ENCODE measurements around the gene E4F1. TPM values are rescaled to one million over a fixed set of nuclear protein-coding genes. Genes with fewer than 3 reads are reported as not detected.

Gene E4F1
- total RNA-seq, 1 donor from 2014 or later: 28.6 TPM

DNA sequence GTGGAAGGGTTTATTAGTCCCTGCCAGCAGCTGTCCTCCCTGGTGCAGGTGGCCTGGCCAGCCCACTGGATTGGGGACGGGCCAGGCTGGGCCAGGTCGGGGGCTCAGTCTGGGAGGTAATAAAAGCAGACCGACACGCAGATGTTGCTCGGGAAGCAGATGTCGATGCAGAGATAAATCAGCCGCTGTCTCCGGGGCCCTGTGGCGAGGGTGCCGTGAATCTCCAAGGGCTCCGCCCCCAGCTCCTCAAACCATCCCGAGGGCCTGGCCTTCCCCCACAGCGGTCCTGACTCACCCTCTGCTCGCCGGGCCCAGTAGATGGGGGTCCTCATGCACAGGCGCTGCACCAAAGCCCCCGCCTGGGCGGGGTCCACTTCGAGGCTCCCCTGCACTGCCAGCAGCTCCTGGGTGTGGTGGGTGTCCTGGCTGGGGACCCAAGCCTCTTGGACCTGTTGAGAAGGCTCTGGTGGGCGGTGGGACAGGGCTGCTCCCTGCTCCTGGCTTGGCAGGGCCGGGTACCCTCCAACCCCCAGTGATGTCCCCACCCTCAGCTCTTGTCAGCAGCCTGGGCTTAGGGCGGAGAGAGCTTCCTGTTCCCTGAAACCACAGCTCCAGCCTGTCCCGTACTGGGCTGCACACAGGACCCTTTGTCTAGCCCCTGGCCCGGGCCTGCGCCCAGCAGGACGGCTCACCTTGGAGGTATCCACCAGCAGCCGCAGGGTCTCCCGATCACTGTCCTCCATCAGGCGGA is 14.0 kb upstream of the E4F1 start:
- no peak for DNase-seq (ENCODE audit: low read depth)
- no peak overlapping the region for H3K4me3 ChIP-seq (ENCODE audit: low read depth, low read length)

DNA sequence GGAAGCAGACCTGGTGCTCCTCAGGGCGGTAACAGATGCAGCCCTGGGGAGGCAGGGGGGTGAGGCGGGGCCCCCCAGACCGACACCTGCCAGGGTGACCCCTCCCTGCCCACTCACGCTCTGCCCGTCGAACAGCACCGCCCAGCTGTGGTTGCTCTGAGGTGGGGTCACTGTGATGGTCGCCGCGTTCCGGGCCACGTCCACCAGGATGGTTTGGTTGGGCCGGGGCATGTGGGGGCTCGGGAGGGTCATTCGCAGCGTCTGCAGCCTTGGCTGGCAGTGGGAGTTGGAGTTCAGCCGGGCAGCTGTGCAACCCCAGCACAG is 13.4 kb upstream of the E4F1 start:
- Histone ChIP-seq H3K36me3 (ENCODE audit: control insufficient read depth, insufficient read depth, low read length) (peaks cover 5% of the 10 kb centered on the region), H3K27me3 (ENCODE audit: control insufficient read depth, insufficient read depth, low read length) (no peaks in the 10 kb centered on the region), H3K4me3 (ENCODE audit: low read depth, low read length) (no peak overlapping the region)
- no peak for TF ChIP-seq CTCF (IDR thresholded peaks at IDR 0.05; ENCODE audit: insufficient read depth, low read length, poor library complexity, severe bottlenecking)
- no peak for DNase-seq (ENCODE audit: low read depth)

More for the DNA sequence above, 14.0 kb upstream of the E4F1 start:
- Histone ChIP-seq H3K36me3 (ENCODE audit: control insufficient read depth, insufficient read depth, low read length) (peaks cover 5% of the 10 kb centered on the region), H3K27me3 (ENCODE audit: control insufficient read depth, insufficient read depth, low read length) (no peaks in the 10 kb centered on the region)
- no peak for TF ChIP-seq CTCF (IDR thresholded peaks at IDR 0.05; ENCODE audit: insufficient read depth, low read length, poor library complexity, severe bottlenecking)

DNA sequence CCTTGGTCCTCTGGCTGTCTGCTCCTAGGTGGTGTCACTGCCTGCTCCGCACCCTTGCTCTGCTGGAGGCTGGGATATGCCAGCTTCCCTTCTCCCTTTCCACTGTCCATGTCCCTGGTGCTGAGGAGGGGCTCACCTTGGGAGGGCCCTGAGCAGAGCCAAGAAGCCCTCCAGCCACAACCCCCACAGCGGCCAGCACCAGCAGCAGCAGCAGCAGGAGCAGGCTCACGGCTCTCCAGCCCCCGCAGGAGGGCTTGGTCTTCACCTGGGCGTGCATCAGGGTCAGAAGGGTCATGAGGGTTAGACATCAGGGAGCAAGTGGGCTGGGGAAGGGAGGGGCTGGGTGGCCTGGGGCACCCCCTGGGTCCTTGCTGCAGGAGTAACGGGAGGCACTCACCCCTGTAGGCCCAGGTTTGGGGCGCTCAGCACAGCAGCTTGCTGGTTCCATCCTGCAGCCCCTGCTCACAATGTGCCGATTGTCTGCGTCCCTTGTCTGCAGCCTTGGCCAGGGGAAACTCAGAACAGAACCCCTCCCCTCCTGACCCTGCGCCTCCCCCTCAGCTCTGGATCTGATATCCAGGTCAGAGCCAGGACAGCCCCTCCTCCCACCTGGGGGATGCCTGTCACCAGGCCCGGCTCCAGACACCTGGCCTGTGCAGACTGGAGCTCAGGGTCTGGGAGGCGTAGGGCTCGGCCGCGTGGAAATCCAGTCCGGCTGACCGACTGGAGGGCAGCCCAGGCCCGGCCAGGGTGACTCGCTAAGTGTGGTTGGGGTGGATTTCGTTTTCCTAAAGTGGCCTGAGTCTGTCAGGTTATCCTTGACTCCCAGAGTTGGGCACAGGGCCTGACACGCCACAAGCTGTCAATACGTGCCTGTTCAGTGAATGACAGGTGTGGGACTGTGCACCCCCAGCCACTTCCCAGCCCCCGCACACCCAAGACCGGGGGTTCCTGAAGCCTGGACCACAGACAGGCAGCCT is 12.7 kb upstream of the E4F1 start, which contains the start of gene BRICD5:
Gene BRICD5 (minus strand): TSS at position 478 of the 980 bp plus-strand sequence. CDS start 30 bp downstream, at position 448.
- Histone ChIP-seq H3K36me3 (ENCODE audit: control insufficient read depth, insufficient read depth, low read length) (peaks cover 5% of the 10 kb centered on the region), H3K4me3 (ENCODE audit: low read depth, low read length) (no peak within 1 kb of the TSS), H3K27me3 (ENCODE audit: control insufficient read depth, insufficient read depth, low read length) (no peaks in the 10 kb centered on the region)
- DNase-seq (ENCODE audit: low read depth): no peak
- TF ChIP-seq CTCF (IDR thresholded peaks at IDR 0.05; ENCODE audit: insufficient read depth, low read length, poor library complexity, severe bottlenecking): no peak

GRCh38 chr16:2211923-2212347 is 11.5 kb upstream of the E4F1 start:
- no peak overlapping the region for H3K4me3 ChIP-seq (ENCODE audit: low read depth, low read length)

More at GRCh38 chr16:2211923-2212347, 11.5 kb upstream of the E4F1 start:
- Histone ChIP-seq H3K36me3 (ENCODE audit: control insufficient read depth, insufficient read depth, low read length) (peaks cover 5% of the 10 kb centered on the region), H3K27me3 (ENCODE audit: control insufficient read depth, insufficient read depth, low read length) (no peaks in the 10 kb centered on the region)
- DNase-seq (ENCODE audit: low read depth): no peak
- no peak for TF ChIP-seq CTCF (IDR thresholded peaks at IDR 0.05; ENCODE audit: insufficient read depth, low read length, poor library complexity, severe bottlenecking)
